HG03575 (cell line): Measurements from ENCODE around the gene TDRD7.

Source experiments
- ATAC-seq: cut with Tn5 transposase; IDR thresholded peaks from one replicate; pipeline ENCODE4 v1.9.1; 2021; ENCODE audit not compliant: unreplicated experiment, insufficient number of reproducible peaks, low FRiP score; ENCODE audit errors: extremely low read depth

TDRD7 gene, protein sequence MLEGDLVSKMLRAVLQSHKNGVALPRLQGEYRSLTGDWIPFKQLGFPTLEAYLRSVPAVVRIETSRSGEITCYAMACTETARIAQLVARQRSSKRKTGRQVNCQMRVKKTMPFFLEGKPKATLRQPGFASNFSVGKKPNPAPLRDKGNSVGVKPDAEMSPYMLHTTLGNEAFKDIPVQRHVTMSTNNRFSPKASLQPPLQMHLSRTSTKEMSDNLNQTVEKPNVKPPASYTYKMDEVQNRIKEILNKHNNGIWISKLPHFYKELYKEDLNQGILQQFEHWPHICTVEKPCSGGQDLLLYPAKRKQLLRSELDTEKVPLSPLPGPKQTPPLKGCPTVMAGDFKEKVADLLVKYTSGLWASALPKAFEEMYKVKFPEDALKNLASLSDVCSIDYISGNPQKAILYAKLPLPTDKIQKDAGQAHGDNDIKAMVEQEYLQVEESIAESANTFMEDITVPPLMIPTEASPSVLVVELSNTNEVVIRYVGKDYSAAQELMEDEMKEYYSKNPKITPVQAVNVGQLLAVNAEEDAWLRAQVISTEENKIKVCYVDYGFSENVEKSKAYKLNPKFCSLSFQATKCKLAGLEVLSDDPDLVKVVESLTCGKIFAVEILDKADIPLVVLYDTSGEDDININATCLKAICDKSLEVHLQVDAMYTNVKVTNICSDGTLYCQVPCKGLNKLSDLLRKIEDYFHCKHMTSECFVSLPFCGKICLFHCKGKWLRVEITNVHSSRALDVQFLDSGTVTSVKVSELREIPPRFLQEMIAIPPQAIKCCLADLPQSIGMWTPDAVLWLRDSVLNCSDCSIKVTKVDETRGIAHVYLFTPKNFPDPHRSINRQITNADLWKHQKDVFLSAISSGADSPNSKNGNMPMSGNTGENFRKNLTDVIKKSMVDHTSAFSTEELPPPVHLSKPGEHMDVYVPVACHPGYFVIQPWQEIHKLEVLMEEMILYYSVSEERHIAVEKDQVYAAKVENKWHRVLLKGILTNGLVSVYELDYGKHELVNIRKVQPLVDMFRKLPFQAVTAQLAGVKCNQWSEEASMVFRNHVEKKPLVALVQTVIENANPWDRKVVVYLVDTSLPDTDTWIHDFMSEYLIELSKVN

DNA sequence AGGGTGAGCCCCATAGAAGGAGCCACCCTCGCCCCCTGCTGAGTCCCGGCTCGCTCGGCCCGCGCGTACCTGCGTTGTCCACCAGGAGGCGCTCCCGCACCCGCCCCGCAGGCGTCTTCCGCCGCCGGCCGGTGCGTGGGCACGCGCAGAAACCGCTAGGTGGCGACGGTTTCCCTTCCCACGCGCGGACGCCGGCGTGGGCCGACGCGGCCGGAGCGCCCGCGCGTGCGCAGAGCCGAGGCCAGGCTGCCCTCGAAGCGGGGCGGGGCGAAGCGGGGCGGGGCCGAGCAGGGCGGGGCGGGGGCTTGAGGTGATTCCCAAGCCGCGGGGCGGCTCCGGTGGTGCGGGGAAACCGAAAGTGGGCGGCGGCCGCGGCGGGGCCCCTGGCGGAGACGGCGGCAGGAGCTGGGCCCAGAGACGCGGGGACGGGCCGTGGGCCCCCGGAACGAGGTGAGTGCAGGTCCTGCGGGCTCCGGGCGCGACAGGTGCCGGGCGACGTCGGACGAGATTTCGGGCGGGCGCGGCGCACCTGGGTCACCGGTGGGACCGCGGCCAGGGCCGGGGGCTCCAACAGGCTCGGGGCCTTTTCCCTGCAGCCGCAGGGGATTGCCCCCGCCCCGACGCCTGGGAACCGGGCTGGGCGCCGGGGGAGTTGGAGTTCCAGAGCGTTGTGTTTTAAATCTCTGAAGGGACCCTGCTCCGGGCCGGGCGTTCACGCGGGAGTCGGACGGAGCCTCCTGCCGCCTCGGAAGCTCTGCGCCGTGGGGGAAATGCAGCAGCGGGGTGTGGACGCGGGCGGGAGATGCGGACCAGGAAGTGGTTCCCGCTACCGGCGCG is at the start of gene TDRD7:
Gene TDRD7 (plus strand): TSS at position 308 of the 837 bp plus-strand sequence. CDS start 16,370 bp downstream, outside the sequence.
- ATAC-seq = peak; percentile 39

DNA sequence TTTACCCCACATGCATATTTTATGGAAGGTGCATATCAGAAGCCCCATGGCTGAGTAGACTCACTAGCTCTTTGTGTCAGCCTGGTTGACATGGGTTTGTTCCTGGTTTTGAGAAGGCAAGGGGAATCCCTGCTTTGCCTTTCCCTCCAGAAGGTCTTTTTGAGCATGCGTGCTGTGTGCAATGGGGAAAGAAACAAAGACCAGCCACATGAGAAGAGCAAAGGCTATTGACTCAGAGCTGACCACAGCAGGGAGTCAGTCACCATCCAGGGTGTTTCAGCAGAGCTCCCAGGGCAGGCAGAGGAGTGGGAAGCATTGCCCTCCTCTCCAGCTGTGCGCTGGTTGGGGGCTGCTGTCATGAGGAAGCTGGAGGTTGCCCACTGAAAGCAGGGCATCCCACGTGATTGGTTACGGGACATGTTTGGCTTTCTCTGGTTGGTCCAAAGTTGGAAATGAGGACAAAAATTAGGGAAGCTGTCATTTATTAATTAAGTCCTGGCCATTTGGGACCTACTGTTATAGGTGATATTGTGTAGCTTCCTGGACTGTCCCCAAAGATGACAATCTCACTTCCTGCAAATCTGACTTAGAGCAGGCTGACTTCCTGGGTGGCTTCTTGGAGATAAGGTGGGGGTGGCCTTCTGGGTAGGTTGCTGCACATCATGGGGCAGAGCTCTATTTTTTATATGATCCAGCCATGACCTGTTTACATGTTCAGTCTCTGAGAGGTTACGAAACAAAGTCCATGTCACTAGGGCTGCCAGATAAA is 48.9 kb upstream of the TDRD7 start:
- ATAC-seq = no peak

DNA sequence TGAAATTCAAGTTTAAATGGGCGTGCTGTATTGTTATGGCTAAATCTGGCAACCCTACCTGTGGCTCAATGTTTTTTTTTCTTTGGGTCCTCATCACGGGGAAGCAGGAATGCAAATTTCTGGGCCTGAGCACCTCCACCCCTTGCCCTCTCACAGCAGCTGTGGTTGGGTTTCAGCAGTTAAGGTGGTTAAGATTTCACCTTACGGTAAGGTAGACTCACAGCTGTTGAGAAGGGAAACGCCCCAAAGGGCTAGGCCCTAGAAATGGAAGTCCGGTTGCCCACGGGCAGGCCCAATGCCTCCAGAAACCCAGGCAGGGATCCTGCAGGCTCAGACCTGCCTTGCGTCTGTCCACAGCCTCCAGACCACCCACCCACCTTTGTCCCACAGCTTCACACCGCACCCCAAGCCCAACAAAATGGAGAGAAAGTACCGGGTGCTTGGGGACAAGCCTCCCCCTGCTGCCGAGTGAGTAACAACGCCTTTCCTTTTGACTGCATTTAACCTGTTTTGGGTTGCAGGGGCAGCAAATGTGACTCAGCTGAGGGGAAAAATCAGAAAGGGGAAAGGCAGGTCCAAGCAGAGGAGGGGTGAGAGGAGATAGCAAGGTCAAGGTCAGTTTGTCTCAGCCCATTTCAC is 48.1 kb upstream of the TDRD7 start:
- no peak for ATAC-seq

GRCh38 chr9:97364769-97365490 is 47.0 kb upstream of the TDRD7 start:
- ATAC-seq = no peak

DNA sequence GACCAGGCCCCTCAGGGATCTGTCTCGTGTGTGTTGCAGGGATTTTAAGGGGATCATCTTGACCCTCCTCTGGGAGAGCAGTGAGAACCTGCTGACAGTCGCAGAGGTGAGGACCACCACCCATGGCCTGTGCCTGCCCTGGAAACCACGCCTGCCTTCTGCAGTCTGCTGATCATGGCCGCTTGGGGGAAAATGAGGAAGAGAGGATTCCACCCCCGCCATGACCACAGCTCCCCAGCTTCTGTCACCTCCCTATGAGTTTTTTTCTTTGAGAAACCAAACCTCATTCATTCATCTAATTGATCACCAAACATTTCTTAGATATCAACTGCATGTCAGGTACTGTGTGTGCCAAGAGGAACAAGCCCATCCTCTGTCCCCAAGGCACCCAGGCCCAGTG is 46.3 kb upstream of the TDRD7 start:
- no peak for ATAC-seq

- no peak for ATAC-seq
Measured at GRCh38 chr9:97366476-97366875, 45.4 kb upstream of the TDRD7 start.

DNA sequence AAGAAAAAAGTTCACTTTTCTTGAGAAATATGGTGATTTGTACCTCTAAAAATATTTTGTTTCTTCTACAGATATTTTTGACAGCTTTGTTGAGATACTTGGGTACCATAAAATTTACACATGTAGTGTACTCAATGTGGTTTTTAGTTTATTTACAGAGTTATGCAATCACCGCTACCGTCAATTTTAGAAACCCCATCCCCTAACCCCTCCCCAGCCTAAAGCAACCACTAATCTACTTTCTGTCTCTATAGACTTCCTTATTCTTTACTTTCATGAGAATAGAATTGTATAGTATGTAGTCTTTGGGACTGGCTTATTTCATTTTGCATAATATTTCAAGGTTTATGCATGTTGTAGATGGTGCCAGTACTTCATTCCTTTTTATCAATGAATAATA is 45.0 kb upstream of the TDRD7 start:
- no peak for ATAC-seq

DNA sequence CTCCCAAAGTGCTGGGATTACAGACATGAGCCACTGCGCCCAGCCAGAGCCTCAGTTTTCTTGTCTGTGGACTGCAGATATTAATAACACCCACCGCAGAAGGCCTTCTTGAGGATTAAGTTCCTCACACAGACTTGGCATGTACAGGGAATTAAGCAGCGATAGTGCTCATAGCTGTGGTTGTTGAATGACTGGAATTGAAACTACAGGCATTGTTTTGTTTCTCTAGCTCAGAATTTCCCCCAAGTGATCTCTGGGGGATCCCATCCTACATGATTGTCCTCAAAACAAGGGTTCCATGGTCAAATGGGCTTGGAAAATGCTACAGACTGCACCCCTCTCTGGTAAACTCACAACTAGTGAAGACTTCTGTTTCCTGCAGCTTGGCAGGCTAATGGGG is 44.2 kb upstream of the TDRD7 start:
- ATAC-seq = no peak

DNA sequence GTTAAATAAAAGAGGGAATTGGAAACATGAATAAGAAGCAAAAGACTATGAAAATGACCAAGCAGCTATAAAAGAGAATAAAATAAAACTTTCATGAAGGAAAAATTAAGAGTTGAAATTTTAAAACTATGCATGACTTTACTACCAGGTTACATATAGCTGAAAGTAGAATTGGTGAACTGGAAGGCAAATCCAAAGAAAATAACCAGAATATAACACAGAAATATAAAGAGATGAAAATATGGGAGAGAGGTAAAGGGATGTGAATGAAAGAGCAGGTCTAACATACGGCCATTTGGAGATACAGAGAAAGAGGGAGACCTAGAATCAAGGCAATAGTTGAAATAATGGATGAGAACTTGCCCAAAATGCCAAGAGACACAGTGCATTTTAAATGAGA is 42.9 kb upstream of the TDRD7 start:
- ATAC-seq = no peak

DNA sequence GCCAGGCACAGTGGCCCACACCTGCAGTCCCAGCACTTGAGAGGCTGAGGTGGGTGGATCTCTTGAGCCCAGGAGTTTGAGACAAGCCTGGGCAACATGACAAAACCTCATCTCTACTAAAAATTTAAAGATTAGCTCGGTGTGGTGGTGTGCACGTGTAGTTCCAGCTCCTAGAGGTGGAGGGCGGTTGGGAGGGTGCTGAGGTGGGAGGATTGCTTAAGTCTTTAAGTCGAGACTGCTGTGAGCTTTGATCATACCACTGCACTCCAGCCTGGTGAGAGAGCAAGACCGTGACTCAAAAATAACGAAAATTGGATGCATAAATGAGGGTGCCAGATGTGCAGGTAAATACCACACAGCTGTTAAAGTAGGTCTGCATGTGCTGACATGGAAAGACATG is 39.3 kb upstream of the TDRD7 start:
- no peak for ATAC-seq

DNA sequence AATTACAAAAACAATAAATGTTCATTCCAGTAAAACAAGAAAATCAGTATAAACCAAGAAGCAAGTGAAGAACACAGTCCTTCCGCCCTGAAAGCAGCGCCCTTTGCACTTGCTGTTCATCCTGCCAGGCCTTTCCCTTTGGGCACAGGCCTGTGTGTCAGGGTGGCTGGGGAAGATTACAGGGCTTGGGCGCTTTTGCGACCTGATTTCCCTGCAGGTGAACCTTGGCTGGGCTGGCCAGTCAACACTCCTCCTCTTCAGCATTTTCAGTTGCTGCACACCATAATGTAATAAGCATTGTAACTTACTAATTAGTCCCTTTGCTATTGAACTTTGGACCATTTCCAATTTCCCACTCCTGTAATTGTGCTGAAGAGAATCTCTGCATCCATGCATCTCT is 38.6 kb upstream of the TDRD7 start:
- ATAC-seq = no peak

DNA sequence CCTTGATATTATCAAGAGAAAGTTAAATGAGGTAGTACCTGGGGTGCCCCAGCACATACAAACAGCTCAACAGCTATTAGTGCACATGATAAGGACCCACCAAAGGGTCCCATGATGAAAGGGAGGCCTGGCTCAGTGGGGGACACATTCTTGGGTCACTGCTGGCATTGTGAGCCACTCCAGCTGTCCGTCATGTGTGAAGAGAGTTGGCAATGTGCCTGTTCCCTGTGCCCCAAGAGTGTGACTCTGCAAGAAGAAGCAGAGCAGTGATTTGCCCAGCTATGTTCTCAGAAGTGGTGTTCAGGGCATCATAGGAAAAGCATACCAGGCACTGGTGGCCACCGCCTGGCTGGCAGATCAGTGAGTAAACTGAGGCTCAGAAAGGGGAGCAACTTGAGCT is 37.1 kb upstream of the TDRD7 start:
- no peak for ATAC-seq

GRCh38 chr9:97376902-97377301 is 35.0 kb upstream of the TDRD7 start:
- ATAC-seq = no peak

DNA sequence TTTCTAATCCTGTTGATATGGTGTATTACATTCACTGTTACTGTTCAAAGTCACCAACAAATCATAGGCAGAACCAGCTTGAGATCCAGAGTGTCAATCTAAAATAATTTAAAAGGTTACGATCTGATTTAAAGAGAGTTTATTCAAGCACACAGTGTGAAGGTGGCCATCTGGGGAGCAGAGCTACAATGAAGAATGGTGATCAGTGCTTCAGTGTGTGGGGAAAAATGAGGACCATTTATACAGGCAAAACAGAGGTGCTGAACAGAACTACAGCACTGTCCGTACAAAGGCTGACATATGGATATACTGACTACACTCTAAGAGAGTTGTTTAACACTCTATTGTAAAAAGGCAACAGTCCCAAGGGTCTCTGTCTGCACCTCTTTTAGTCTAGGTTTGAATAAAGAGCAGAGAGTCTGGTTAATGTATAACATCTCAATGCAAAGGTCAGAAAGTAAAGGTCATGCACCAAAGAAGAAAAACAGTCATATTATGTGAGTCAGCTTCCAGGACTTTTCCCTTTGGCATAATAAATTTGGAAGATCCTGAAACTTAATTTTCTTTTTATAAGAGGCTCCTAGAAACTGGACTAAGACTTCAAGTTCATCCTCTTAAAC is 29.7 kb upstream of the TDRD7 start:
- no peak for ATAC-seq

DNA sequence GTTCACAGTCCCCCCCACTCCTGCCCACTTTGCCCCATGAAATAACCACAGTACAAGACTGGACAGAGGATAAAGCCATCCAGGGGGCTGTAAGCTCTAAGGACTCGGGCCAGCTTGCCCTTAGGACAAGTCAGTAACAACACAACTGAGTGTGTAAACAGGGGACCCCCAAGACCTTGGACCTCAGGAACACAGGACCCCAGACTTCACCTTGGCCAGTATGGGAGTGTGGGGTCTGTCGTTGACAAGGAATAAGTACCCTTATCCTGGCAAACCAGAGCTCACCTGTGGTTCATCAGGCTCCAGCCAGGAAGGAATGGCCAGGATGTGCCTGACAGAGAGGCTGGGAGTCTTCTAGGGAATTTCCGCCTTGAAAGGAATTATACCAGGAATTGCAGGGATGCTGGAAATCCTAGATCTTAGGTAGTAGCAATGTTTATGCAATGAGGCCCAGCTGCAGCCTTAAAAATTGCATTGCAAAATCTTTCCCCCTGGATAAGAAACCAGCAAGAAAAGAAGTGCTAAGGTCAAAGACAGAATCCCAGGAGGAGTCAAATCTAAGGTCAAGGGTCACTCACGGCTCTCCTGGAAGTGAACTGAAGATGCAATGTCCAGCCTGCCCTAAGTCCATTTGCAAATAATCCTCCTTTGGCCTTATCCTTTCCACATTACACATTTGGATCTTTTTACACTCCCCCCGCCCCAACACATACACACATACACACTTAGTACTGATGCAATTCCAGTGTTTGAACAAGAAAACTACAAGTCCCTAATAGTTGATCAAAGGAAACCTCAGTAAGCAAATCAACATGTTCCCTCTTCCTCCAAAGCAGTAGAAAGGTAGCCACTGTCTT is 27.3 kb upstream of the TDRD7 start:
- ATAC-seq = no peak
